Caco-2 (cell line): ENCODE measurements around the gene LRP1-AS. TPM values are rescaled to one million over a fixed set of nuclear protein-coding genes. Genes with fewer than 3 reads are reported as not detected.
A peak's percentile ranks its signal among the peaks of the same experiment; 100 is the strongest.

Experiments
- BruUV-seq: library from RNA; stranded (reverse); fragments of 400-500 nt; replicated peaks from 2 replicates; lab custom pipeline; 2021; lab: Mats Ljungman, UMichigan
- CTCF ChIA-PET: fragments of 300-600 bp; sonication (Branson Sonifier 250); formaldehyde crosslinking; loops from one replicate; lab custom pipeline; 2022; ENCODE audit warnings: antibody characterized with exemption; lab: Charles Lee
- POLR2A ChIA-PET: fragments of 300-600 bp; sonication (Branson Sonifier 250); formaldehyde crosslinking; loops from one replicate; lab custom pipeline; 2022; ENCODE audit warnings: antibody characterized with exemption; lab: Charles Lee
- DNase-seq, 2 experiments: peaks; one replicate each; pipeline versions ENCODE4 v3.0.0 to v3.0.0-alpha.2; 2020 to 2022
- H3K27me3 ChIP-seq: replicated peaks from 2 replicates; pipeline ENCODE4 v1.6.0; 2011; ENCODE audit warnings: low read length; ENCODE audit not compliant: control insufficient read depth, insufficient read depth
- H3K36me3 ChIP-seq: 2 replicates; pipeline ENCODE4 v1.5.1; 2011; ENCODE audit warnings: low read length; ENCODE audit not compliant: control insufficient read depth, insufficient read depth
- H3K4me1 ChIP-seq: fragments of 250-450 bp; sonication (Bioruptor Pico); 2 replicates; pipeline ENCODE4 v1.5.1; 2020; ENCODE audit warnings: mild to moderate bottlenecking
- H3K4me3 ChIP-seq: 2 replicates; pipeline ENCODE4 v1.5.1; 2011; ENCODE audit warnings: low read depth, mild to moderate bottlenecking, control low read depth, low read length
- H3K9me3 ChIP-seq: fragments of 250-450 bp; sonication (Bioruptor Pico); 2 replicates; pipeline ENCODE4 v1.5.1; 2020; ENCODE audit warnings: mild to moderate bottlenecking, moderate library complexity
- H3K27ac Mint-ChIP-seq: one replicate; pipeline ENCODE4 v1.8.0; 2022; ENCODE audit warnings: mixed read lengths; ENCODE audit not compliant: unreplicated experiment
- H3K27me3 Mint-ChIP-seq: one replicate; pipeline ENCODE4 v1.8.0; 2022; ENCODE audit warnings: mixed read lengths; ENCODE audit not compliant: insufficient read depth, unreplicated experiment
- H3K36me3 Mint-ChIP-seq: one replicate; pipeline ENCODE4 v1.8.0; 2022; ENCODE audit warnings: mild to moderate bottlenecking, mixed read lengths; ENCODE audit not compliant: insufficient read depth, unreplicated experiment
- H3K4me1 Mint-ChIP-seq: one replicate; pipeline ENCODE4 v1.8.0; 2022; ENCODE audit warnings: low read depth, mixed read lengths; ENCODE audit not compliant: unreplicated experiment
- H3K4me3 Mint-ChIP-seq: one replicate; pipeline ENCODE4 v1.8.0; 2022; ENCODE audit warnings: mild to moderate bottlenecking, moderate library complexity, mixed read lengths; ENCODE audit not compliant: unreplicated experiment
- H3K9me3 Mint-ChIP-seq: one replicate; pipeline ENCODE4 v1.8.0; 2022; ENCODE audit warnings: mixed read lengths; ENCODE audit not compliant: unreplicated experiment
- CTCF ChIP-seq, 2 experiments: fragments of 200-600 bp in 1 of 2; IDR thresholded peaks; 1 replicate in 1 of 2; 2 replicates in 1 of 2; pipeline versions ENCODE4 v1.5.1 to v1.8.0; 2011 to 2022; ENCODE audit warnings: antibody characterized with exemption in 1 of 2, control low read depth in 1 of 2, inconsistent platforms in 1 of 2, low read depth in 1 of 2, low read length in 1 of 2, mild to moderate bottlenecking in 1 of 2, moderate library complexity in 1 of 2; ENCODE audit not compliant: insufficient read depth in 1 of 2, severe bottlenecking in 1 of 2, unreplicated experiment in 1 of 2
- intact Hi-C: fragments of 100-400 bp; cut with micrococcal nuclease; formaldehyde crosslinking; loops from one replicate; pipeline ENCODE4 v1.10.0; 2022; ENCODE audit not compliant: unreplicated experiment
- total RNA-seq: library from RNA; stranded (reverse); gene quantifications from 2 replicates; pipeline ENCODE4 v1.2.3, GENCODE V29; 2022

Gene LRP1-AS
- total RNA-seq, 1 experiment from 2014 or later = not detected

DNA sequence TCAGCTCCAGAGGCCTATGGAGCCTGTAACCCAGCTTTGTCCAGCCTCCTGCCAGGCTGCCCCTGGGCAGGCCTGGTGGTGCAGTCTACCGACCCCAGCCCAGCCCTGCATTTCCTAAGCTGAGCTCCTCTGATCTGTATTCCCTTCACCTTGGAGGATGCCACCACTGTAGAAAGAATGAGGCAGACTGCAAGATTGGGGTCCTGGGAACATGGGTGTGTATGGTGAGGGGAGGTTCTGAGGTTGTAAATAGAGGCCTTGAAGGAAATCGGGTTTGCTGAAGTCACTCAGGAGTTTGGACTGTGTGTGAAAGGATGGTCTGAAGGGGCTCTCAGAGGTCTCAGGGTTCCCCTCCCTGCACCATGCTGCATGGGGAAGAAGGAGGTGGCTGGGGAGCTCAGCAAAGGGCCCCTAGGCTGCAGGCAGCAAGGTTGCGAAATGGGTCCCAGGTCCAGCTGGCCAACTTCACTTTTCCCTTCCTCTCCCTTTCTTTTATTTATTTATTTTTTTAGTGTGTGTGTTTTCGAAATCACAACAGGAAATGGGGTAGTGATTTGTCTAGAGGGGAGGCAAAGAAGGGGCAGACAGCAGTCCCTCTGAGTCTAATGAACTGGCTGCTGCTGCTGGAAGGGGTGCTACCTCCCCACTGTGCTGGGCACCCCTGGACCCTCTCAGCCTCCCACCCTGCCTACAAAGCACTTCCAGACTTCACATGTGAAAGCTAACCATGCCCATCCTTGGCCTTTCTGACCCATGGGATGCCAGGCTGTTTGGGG lies 1.2 kb upstream of the LRP1-AS start:
- Mint-ChIP-seq H3K36me3 (peaks cover 49% of the 10 kb centered on the region), H3K9me3 (no peaks in the 10 kb centered on the region)

DNA sequence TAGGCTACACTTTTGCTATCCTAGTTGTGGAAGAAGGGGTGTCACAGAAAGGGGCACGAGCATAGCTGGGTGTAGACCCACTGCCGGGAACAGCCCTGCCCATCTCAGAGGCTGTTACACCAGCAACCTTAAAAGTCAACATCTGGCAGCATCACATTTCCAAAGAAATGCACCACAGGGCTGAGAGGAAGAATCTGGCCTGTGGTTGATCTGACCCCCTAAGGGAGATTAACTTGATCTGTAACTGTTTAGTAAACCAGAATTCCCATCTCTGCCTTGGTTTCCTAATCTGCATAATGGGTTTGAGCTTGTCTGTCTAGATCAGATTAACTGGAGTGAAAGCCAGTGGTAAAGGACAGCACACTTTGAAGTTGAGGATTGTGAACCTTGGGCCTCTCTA lies 1.3 kb downstream of the LRP1-AS start:
- H3K27ac Mint-ChIP-seq = peak overlapping the region; percentile 97
- H3K27me3 Mint-ChIP-seq = no peaks in the 10 kb centered on the region
- DNase-seq = no peak
- H3K9me3 Mint-ChIP-seq = no peaks in the 10 kb centered on the region
- H3K4me1 Mint-ChIP-seq = peaks cover 43% of the 10 kb centered on the region
- Histone ChIP-seq H3K27me3 (no peaks in the 10 kb centered on the region), H3K36me3 (peaks cover 4% of the 10 kb centered on the region), H3K4me3 (no peak overlapping the region), H3K4me1 (peaks cover 44% of the 10 kb centered on the region), H3K9me3 (no peaks in the 10 kb centered on the region)
- TF ChIP-seq CTCF (IDR thresholded peaks at IDR 0.05; ENCODE audit: insufficient read depth in 1 of 2, low read depth in 1 of 2, low read length in 1 of 2, severe bottlenecking in 1 of 2, unreplicated experiment in 1 of 2) = no peak
- no TSS peak for BruUV-seq
- H3K36me3 Mint-ChIP-seq = peaks cover 40% of the 10 kb centered on the region
- intact Hi-C loops = no loop called here
- POLR2A ChIA-PET = interaction anchor here (0.6 to 1.7 kb wide), 4 partner anchors 11 to 18 kb away, joined by 3 to 39 read pairs (median 8); partner anchors contain the start of gene LRP1
- H3K4me3 Mint-ChIP-seq = no peak overlapping the region
- CTCF ChIA-PET = interaction anchor here (1.1 to 2.8 kb wide), 6 partner anchors 13 to 97 kb away, joined by 3 to 35 read pairs (median 8); partner anchors contain the start of genes LRP1 and STAT6

More for the DNA sequence above, 1.2 kb upstream of the LRP1-AS start:
- Histone ChIP-seq H3K4me3 (no peak overlapping the region), H3K27me3 (no peaks in the 10 kb centered on the region), H3K9me3 (no peaks in the 10 kb centered on the region), H3K36me3 (peaks cover 3% of the 10 kb centered on the region; the same call in 1 of the 2 replicates), H3K4me1 (peaks cover 44% of the 10 kb centered on the region)
- no peaks in the 10 kb centered on the region for H3K27me3 Mint-ChIP-seq
- TF ChIP-seq CTCF (IDR thresholded peaks at IDR 0.05; ENCODE audit: insufficient read depth in 1 of 2, low read depth in 1 of 2, low read length in 1 of 2, severe bottlenecking in 1 of 2, unreplicated experiment in 1 of 2) = no peak
- DNase-seq = peak; percentile 56 to 60
- POLR2A ChIA-PET = interaction anchor here (2.5 kb wide), 1 partner anchor 21 kb away, joined by 9 read pairs; the partner anchor contains the start of gene LRP1
- H3K4me1 Mint-ChIP-seq = peaks cover 51% of the 10 kb centered on the region
- peak overlapping the region; percentile 17 for H3K4me3 Mint-ChIP-seq
- H3K27ac Mint-ChIP-seq = peak overlapping the region; percentile 97
- no TSS peak for BruUV-seq
- intact Hi-C loops = no loop called here
- CTCF ChIA-PET = interaction anchor here (0.6 to 2.6 kb wide), 3 partner anchors 20 to 300 kb away, joined by 4 to 18 read pairs (median 8); partner anchors contain the start of gene LRP1

DNA sequence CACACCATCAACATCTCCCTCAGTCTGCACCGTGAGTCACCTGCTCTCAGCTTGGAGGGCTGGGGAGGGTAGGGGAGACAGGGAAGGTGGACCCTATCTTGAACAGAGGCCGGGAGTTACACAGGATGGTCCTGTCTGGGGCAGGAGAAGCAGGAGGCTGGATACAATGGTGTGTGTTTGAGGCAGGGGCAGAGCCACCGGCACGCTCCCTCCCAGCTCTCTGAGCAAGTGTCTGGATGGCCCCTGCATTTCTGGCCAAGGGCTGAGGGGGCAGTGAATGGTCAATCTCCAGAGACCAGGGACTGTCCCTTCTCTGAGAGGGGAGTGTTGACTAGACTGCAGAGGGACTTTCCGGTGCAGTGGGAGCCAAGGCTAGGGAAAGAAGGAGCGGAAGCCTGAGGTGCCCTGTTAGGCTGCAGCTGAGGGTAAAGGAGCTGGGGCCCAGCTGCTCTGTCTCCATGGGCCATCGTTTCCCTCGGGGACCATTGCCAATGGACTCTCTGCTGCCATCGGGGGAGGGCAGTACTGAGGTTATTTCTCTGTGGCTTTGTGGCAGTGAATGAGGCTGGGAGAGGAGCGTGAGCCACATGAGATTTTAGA lies 1.9 kb downstream of the LRP1-AS start:
- no peak for TF ChIP-seq CTCF (IDR thresholded peaks at IDR 0.05; ENCODE audit: insufficient read depth in 1 of 2, low read depth in 1 of 2, low read length in 1 of 2, severe bottlenecking in 1 of 2, unreplicated experiment in 1 of 2)
- peaks cover 40% of the 10 kb centered on the region for H3K36me3 Mint-ChIP-seq
- Histone ChIP-seq H3K27me3 (no peaks in the 10 kb centered on the region), H3K36me3 (peaks cover 5% of the 10 kb centered on the region), H3K4me3 (no peak overlapping the region), H3K4me1 (peaks cover 44% of the 10 kb centered on the region), H3K9me3 (no peaks in the 10 kb centered on the region)
- H3K27ac Mint-ChIP-seq = peak overlapping the region; percentile 97
- POLR2A ChIA-PET = interaction anchor here (0.6 kb wide), 2 partner anchors 18 to 456 kb away, joined by 3 read pairs; no protein-coding TSS in a partner anchor
- intact Hi-C loops = no loop called here
- H3K4me1 Mint-ChIP-seq = peaks cover 43% of the 10 kb centered on the region
- no peaks in the 10 kb centered on the region for H3K9me3 Mint-ChIP-seq
- CTCF ChIA-PET = interaction anchor here (2.8 kb wide), 1 partner anchor 18 kb away, joined by 35 read pairs; the partner anchor contains the start of gene LRP1
- no peak for DNase-seq
- no TSS peak for BruUV-seq
- H3K4me3 Mint-ChIP-seq = peak overlapping the region; percentile 27
- no peaks in the 10 kb centered on the region for H3K27me3 Mint-ChIP-seq
